ENCODE data around the gene AMMECR1.

AMMECR1 gene

GRCh38 chrX:110248578-110248977 is 69.3 kb downstream of the AMMECR1 start:
- no peak overlapping the region for H3K4me3 ChIP-seq (ENCODE audit: low read length)
- H3K9me2 ChIP-seq (replicated peaks; ENCODE audit: insufficient read depth, low read length): no peaks in the 10 kb centered on the region
- no peaks in the 10 kb centered on the region for H3F3A ChIP-seq (ENCODE audit: insufficient read depth, low read length)
- no peak overlapping the region for H2AFZ ChIP-seq (ENCODE audit: low read length)
- peaks cover 31% of the 10 kb centered on the region for H3K79me2 ChIP-seq (ENCODE audit: low read length)
- H3K27ac ChIP-seq (ENCODE audit: low read length): no peak overlapping the region
- H3K4me2 ChIP-seq (ENCODE audit: low read depth, low read length): no peak overlapping the region
- TF ChIP-seq, protein P1, sequence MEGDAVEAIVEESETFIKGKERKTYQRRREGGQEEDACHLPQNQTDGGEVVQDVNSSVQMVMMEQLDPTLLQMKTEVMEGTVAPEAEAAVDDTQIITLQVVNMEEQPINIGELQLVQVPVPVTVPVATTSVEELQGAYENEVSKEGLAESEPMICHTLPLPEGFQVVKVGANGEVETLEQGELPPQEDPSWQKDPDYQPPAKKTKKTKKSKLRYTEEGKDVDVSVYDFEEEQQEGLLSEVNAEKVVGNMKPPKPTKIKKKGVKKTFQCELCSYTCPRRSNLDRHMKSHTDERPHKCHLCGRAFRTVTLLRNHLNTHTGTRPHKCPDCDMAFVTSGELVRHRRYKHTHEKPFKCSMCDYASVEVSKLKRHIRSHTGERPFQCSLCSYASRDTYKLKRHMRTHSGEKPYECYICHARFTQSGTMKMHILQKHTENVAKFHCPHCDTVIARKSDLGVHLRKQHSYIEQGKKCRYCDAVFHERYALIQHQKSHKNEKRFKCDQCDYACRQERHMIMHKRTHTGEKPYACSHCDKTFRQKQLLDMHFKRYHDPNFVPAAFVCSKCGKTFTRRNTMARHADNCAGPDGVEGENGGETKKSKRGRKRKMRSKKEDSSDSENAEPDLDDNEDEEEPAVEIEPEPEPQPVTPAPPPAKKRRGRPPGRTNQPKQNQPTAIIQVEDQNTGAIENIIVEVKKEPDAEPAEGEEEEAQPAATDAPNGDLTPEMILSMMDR (IDR thresholded peaks at IDR 0.05; ENCODE audit: low read length): no peak
- TF ChIP-seq EZH2 (optimal IDR thresholded peaks at IDR 0.05; ENCODE audit: low read depth, low read length) (no peak), EZH2phosphoT487 (IDR thresholded peaks at IDR 0.05; ENCODE audit: low read length) (no peak)
- DNase-seq: no peak
- H3K36me3 ChIP-seq (replicated peaks; ENCODE audit: insufficient read depth, low read length): no peaks in the 10 kb centered on the region
- H3K27me3 ChIP-seq (replicated peaks; ENCODE audit: insufficient read depth, low read length): no peaks in the 10 kb centered on the region
- H3K9ac ChIP-seq (ENCODE audit: low read length): no peak overlapping the region
- peaks cover 15% of the 10 kb centered on the region; the same call in 1 of the 2 replicates for H3K4me1 ChIP-seq (ENCODE audit: low read length)
- no peaks in the 10 kb centered on the region for H3K9me3 ChIP-seq (replicated peaks; ENCODE audit: insufficient read depth, low read length)
- no peaks in the 10 kb centered on the region for H4K20me1 ChIP-seq (ENCODE audit: insufficient read depth, low read length)

DNA sequence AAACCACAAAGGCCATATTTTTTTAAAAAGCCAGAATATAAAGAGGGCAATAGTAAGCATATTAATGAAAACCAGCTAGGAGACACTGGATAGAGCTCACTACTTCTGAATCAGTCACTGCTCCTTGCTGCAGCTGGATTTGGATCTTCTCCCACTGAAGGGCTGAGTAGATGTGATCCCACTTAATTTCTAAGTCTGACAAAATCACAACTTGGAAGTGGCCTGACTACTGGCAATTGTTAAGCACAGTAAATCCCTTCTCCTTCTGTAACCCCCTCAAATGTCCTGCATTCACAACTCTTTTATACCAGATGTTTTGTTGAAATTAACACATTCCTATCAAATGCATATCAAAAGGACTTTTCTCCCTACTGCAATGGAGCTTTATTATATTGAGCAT is 72.9 kb downstream of the AMMECR1 start:
- Histone ChIP-seq H4K20me1 (ENCODE audit: insufficient read depth, low read length) (no peaks in the 10 kb centered on the region), H2AFZ (ENCODE audit: low read length) (no peak overlapping the region), H3K4me1 (ENCODE audit: low read length) (peaks cover 15% of the 10 kb centered on the region; the same call in 1 of the 2 replicates), H3K27me3 (replicated peaks; ENCODE audit: insufficient read depth, low read length) (no peaks in the 10 kb centered on the region), H3F3A (ENCODE audit: insufficient read depth, low read length) (no peaks in the 10 kb centered on the region), H3K4me2 (ENCODE audit: low read depth, low read length) (no peak overlapping the region), H3K9ac (ENCODE audit: low read length) (no peak overlapping the region), H3K27ac (ENCODE audit: low read length) (no peak overlapping the region), H3K9me3 (replicated peaks; ENCODE audit: insufficient read depth, low read length) (no peaks in the 10 kb centered on the region), H3K79me2 (ENCODE audit: low read length) (peaks cover 39% of the 10 kb centered on the region), H3K9me2 (replicated peaks; ENCODE audit: insufficient read depth, low read length) (no peaks in the 10 kb centered on the region), H3K36me3 (replicated peaks; ENCODE audit: insufficient read depth, low read length) (no peaks in the 10 kb centered on the region), H3K4me3 (ENCODE audit: low read length) (no peak overlapping the region)
- no peak for TF ChIP-seq EZH2 (optimal IDR thresholded peaks at IDR 0.05; ENCODE audit: low read depth, low read length)
- TF ChIP-seq, protein P1 (IDR thresholded peaks at IDR 0.05; ENCODE audit: low read length): no peak
- TF ChIP-seq EZH2phosphoT487 (IDR thresholded peaks at IDR 0.05; ENCODE audit: low read length): no peak
- no peak for DNase-seq

- Histone ChIP-seq H3K36me3 (replicated peaks; ENCODE audit: insufficient read depth, low read length) (no peaks in the 10 kb centered on the region), H3K9me3 (replicated peaks; ENCODE audit: insufficient read depth, low read length) (no peaks in the 10 kb centered on the region), H3K27ac (ENCODE audit: low read length) (no peak overlapping the region), H3K79me2 (ENCODE audit: low read length) (peaks cover 46% of the 10 kb centered on the region), H3K4me1 (ENCODE audit: low read length) (peaks cover 16% of the 10 kb centered on the region), H3K4me2 (ENCODE audit: low read depth, low read length) (no peak overlapping the region), H3K9me2 (replicated peaks; ENCODE audit: insufficient read depth, low read length) (no peaks in the 10 kb centered on the region), H3K27me3 (replicated peaks; ENCODE audit: insufficient read depth, low read length) (no peaks in the 10 kb centered on the region), H3K4me3 (ENCODE audit: low read length) (no peak overlapping the region), H3F3A (ENCODE audit: insufficient read depth, low read length) (no peaks in the 10 kb centered on the region), H3K9ac (ENCODE audit: low read length) (no peak overlapping the region), H2AFZ (ENCODE audit: low read length) (no peak overlapping the region), H4K20me1 (ENCODE audit: insufficient read depth, low read length) (no peaks in the 10 kb centered on the region)
- TF ChIP-seq EZH2phosphoT487 (IDR thresholded peaks at IDR 0.05; ENCODE audit: low read length): no peak
- TF ChIP-seq, protein P1 (IDR thresholded peaks at IDR 0.05; ENCODE audit: low read length): no peak
- TF ChIP-seq EZH2 (optimal IDR thresholded peaks at IDR 0.05; ENCODE audit: low read depth, low read length): no peak
- DNase-seq: no peak
Observed at GRCh38 chrX:110242371-110242770, 75.5 kb downstream of the AMMECR1 start.

Measured in MM.1S (cell line).